Transverse colon (tissue), 4 donors: Measurements from ENCODE around the gene SMIM45.
A peak's percentile ranks its signal among the peaks of the same experiment; 100 is the strongest.

ENCODE experiments used
- DNase-seq: peaks from one replicate; pipeline ENCODE4 v3.0.0-alpha.2; 2019
- H3K27ac ChIP-seq, 4 donors: fragments of 200-600 bp; sonication (generic); 2 replicates each; pipeline ENCODE4 v1.5.1; 2016 to 2018; ENCODE audit warnings: inconsistent platforms in 4 of 4
- H3K27me3 ChIP-seq: fragments of 200-600 bp; sonication (generic); 2 replicates; pipeline ENCODE4 v1.5.1; 2017; ENCODE audit warnings: inconsistent platforms
- H3K36me3 ChIP-seq, 4 donors: fragments of 200-600 bp; sonication (generic); 2 replicates each; pipeline ENCODE4 v1.5.1; 2017 to 2019; ENCODE audit warnings: inconsistent platforms in 4 of 4
- H3K4me1 ChIP-seq, 4 donors: fragments of 200-600 bp; sonication (generic); 2 replicates each; pipeline ENCODE4 v1.5.1; 2017 to 2020; ENCODE audit warnings: inconsistent platforms in 4 of 4
- H3K4me3 ChIP-seq, 4 donors: fragments of 200-600 bp; sonication (generic); 1 replicate in 1 of 4; 2 replicates in 3 of 4; pipeline versions ENCODE4 v1.5.1 to v1.6.1; 2017 to 2019; ENCODE audit warnings: inconsistent platforms in 4 of 4
- H3K9me3 ChIP-seq, 2 donors: fragments of 200-600 bp; sonication (generic); 2 replicates each; pipeline ENCODE4 v1.5.1; 2017 to 2019; ENCODE audit warnings: inconsistent platforms in 2 of 2
- EP300 ChIP-seq: sonication (generic); formaldehyde crosslinking; IDR thresholded peaks from one replicate; pipeline ENCODE4 v1.6.1; 2017; ENCODE audit warnings: antibody characterized with exemption, low read depth
- POLR2A ChIP-seq: fragments of 450-650 bp; IDR thresholded peaks from one replicate; pipeline ENCODE4 v1.6.1; 2016; ENCODE audit warnings: antibody characterized with exemption, mild to moderate bottlenecking, moderate library complexity
- POLR2AphosphoS5 ChIP-seq, 3 donors: sonication (generic); formaldehyde crosslinking; IDR thresholded peaks; one replicate each; pipeline ENCODE4 v1.6.1; 2016; ENCODE audit warnings: antibody characterized with exemption in 3 of 3
- WGBS, 2 donors: methylation state at CpG; one replicate each; pipeline ENCODE4 v1.1.5; 2018; ENCODE audit warnings: low coverage in 1 of 2; 5-methylcytosine and 5-hydroxymethylcytosine counted together
- in situ Hi-C, 4 donors: fragments of 200-750 bp; cut with MboI; loops; one replicate each; pipeline versions ENCODE4 v1.15.0 to v1.15.1; 2017; ENCODE audit warnings: low sequenced_read_pairs in 3 of 4, low pct_ligation_motif_present in 1 of 4, low pct_unique_long_range_greater_than_20kb in 1 of 4
- intact Hi-C: fragments of 100-400 bp; cut with DNase I; formaldehyde crosslinking; loops from one replicate; pipeline ENCODE4 v1.15.1; 2023; ENCODE audit warnings: low total_unique reads
- TF ChIP-seq, protein P1 (sequence below), 5 experiments: fragments of 200-600 bp in 3 of 5; fragments of 450-650 bp in 2 of 5; sonication (generic) in 3 of 5; IDR thresholded peaks; 1 replicate in 2 of 5; 2 replicates in 3 of 5; pipeline ENCODE4 v1.5.1; 2016 to 2017; ENCODE audit warnings: antibody characterized with exemption in 5 of 5, inconsistent platforms in 3 of 5, mild to moderate bottlenecking in 2 of 5, moderate library complexity in 1 of 5

The SMIM45 gene

DNA sequence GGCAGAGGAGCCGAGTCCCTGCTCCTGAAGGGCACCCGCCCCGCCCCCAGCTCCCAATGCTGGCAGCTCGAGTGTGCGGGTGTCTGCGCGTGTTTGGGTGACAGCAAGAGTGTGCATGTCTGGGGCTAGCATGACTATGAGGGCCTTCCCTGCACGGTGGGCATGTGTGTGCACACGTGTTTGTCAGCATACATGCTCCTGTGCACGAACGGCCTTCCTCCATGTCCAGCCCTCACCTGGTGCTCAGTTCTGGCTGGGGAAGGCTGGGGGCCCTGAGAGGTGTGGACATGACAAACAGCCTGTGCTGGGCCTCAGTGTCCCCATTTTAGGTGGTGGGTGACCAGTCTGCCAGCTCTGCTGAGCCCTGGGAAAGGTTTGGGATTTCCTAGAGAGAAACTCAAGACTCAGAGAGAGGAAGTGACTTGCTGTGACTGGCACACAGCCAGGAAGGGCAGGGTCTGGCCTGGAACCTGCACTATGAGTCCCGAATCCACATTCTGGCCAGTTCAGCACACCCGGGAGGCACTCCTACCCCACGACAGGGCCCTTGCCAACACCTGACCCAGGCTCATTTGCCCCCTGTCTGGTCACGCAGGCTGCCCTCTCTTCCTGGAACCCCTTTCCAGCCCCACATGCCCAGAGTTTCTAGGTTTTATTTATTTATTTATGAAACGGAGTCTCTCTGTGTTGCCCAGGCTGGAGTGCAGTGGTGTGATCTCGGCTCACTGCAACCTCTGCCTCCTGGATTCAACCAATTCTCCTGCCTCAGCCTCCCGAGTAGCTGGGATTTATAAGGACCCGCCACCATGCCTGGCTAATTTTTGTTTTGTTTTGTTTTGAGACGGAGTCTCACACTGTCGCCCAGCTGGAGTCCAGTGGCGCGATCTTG, 33.8 kb upstream of the SMIM45 start:
- no peak for TF ChIP-seq POLR2A
- TF ChIP-seq EP300: no peak
- TF ChIP-seq POLR2AphosphoS5 (IDR thresholded peaks at IDR 0.05): no peak
- TF ChIP-seq, protein P1, sequence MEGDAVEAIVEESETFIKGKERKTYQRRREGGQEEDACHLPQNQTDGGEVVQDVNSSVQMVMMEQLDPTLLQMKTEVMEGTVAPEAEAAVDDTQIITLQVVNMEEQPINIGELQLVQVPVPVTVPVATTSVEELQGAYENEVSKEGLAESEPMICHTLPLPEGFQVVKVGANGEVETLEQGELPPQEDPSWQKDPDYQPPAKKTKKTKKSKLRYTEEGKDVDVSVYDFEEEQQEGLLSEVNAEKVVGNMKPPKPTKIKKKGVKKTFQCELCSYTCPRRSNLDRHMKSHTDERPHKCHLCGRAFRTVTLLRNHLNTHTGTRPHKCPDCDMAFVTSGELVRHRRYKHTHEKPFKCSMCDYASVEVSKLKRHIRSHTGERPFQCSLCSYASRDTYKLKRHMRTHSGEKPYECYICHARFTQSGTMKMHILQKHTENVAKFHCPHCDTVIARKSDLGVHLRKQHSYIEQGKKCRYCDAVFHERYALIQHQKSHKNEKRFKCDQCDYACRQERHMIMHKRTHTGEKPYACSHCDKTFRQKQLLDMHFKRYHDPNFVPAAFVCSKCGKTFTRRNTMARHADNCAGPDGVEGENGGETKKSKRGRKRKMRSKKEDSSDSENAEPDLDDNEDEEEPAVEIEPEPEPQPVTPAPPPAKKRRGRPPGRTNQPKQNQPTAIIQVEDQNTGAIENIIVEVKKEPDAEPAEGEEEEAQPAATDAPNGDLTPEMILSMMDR (IDR thresholded peaks at IDR 0.05): no peak
- in situ Hi-C loops (no loop called here), intact Hi-C loops (loop anchor here (5.0 kb wide), 1 partner anchor 36 kb away; no protein-coding TSS in a partner anchor)
- Histone ChIP-seq H3K27ac (no peak overlapping the region), H3K4me1 (peaks cover 9 to 43% (median 36%) of the 10 kb centered on the region in 4 donors), H3K4me3 (no peak overlapping the region), H3K36me3 (no peaks in the 10 kb centered on the region), H3K27me3 (peaks cover 75% of the 10 kb centered on the region), H3K9me3 (no peaks in the 10 kb centered on the region)
- peak; percentile 64 for DNase-seq
- 66% methylated on average over 23 of the region's 23 CpGs; no CpG with 5 or more reads in 1 of the 2 donors for WGBS, 2 donors

DNA sequence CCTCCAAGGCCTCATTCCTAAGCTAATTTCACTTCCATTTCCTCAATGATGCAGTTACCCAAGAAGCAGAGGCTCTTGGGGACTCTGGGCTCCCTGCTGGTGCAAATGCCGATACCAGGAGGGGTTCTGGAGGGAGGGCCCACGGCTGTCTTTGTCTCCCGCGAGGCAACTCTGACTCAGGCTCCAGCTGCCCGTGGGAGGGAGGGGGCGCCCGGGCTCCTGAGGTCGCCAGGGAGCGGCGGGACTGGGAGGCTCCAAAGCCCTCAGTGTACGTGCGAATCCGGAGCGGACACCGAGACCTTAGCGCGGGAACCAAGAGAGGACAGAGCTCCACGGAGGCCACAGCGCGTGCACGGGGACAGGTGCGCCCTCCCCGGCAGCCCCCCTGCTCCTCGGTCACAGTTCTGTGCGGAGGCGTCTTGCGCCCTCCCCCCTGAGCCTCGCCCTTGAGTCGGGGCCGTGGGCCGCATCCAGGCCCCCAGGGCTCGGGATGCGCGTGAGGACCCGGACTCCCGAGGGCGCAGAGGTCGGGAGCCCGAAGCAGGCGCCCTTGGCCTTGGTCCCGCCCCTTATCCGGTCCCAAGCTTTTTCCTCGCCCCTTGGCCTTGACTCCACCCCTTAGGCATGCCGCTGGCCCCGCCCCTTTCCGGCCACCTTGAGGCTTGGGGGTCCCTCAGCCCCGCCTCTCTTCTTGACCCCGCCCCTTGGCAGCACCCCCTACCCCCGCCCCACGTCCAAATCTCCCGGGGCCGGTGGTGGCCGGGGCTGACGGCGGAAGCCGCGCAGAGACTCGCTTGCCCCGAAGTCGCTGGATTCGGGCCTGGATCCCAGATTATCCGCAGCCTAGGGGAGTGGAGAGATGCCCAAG, 32.4 kb upstream of the SMIM45 start:
- Histone ChIP-seq H3K27me3 (peaks cover 71% of the 10 kb centered on the region), H3K4me1 (peaks cover 9 to 36% (median 29%) of the 10 kb centered on the region in 4 donors), H3K36me3 (no peaks in the 10 kb centered on the region), H3K9me3 (no peaks in the 10 kb centered on the region), H3K4me3 (peak overlapping the region; percentile 34 to 58 (median 42)), H3K27ac (peak overlapping the region; percentile 51 to 64 (median 56))
- intact Hi-C loops (loop anchor here (5.0 kb wide), 1 partner anchor 37 kb away; no protein-coding TSS in a partner anchor), in situ Hi-C loops (no loop called here)
- peak; percentile 82 for DNase-seq
- no peak for TF ChIP-seq POLR2AphosphoS5 (IDR thresholded peaks at IDR 0.05)
- TF ChIP-seq POLR2A: no peak
- TF ChIP-seq EP300: no peak
- TF ChIP-seq, protein P1 (IDR thresholded peaks at IDR 0.05): no peak
- 5% methylated on average over 62 of the region's 62 CpGs; no CpG with 5 or more reads in 1 of the 2 donors for WGBS, 2 donors

DNA sequence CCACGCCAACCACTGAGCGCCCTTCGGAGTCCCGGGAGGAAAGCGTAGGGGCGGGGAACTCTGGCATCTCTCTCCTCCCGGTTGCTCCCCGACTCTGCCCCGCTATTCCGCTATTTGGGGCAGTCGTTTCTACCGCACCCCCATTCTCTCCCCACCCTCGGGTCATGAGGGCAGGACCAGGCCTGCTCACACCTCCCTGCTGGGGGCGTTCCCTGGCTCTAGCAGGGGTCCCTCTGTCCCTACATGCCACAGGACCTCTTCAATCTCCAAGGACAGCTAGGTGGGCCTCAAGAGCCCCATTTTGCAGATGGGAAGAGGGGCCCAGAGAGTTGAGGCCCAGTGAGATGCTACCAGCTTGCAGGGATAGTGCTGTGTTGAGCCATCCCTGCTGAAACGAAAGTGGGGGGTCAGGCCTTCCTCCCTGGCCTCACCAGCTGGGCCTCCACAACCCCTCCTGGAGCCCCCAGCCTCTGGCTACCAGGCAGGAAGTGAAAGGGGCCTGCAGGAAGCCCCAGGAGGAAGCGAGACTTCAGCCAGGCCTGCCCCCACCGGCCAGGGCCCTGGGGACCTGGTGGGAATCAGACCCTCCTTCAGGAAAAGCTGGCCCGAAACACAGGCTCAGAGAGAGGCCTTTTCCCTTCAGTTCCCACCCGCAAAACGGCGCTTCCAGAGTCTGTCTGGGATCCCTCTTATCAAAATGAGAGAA, 31.5 kb upstream of the SMIM45 start:
- Histone ChIP-seq H3K4me3 (peak overlapping the region in 3 of 4 donors; percentile 41 to 58 (median 42)), H3K9me3 (no peaks in the 10 kb centered on the region), H3K4me1 (peaks cover 9 to 30% (median 21%) of the 10 kb centered on the region in 4 donors), H3K36me3 (no peaks in the 10 kb centered on the region), H3K27me3 (peaks cover 69% of the 10 kb centered on the region), H3K27ac (peak overlapping the region; percentile 51 to 64 (median 56))
- intact Hi-C loops (no loop called here), in situ Hi-C loops (no loop called here)
- TF ChIP-seq, protein P1 (IDR thresholded peaks at IDR 0.05): no peak
- no peak for TF ChIP-seq EP300
- no peak for TF ChIP-seq POLR2A
- TF ChIP-seq POLR2AphosphoS5 (IDR thresholded peaks at IDR 0.05): no peak
- WGBS, 2 donors: 48% methylated on average over 21 of the region's 21 CpGs; no CpG with 5 or more reads in 1 of the 2 donors
- DNase-seq: peak; percentile 44
